Breast epithelium (tissue), 4 donors: Measurements from ENCODE around the gene RBM33. TPM values are rescaled to one million over a fixed set of nuclear protein-coding genes. Genes with fewer than 3 reads are reported as not detected.
A peak's percentile ranks its signal among the peaks of the same experiment; 100 is the strongest.

ENCODE experiments used
- DNase-seq, 2 donors: peaks; one replicate each; pipeline ENCODE4 v3.0.0-alpha.2; 2019; ENCODE audit warnings: low spot score in 2 of 2
- H3K27ac ChIP-seq, 2 donors: fragments of 200-600 bp; sonication (generic) in 1 of 2; one replicate each; pipeline ENCODE4 v1.5.1; 2016 to 2019; ENCODE audit warnings: mild to moderate bottlenecking in 1 of 2
- H3K27me3 ChIP-seq, 2 donors: fragments of 200-600 bp; sonication (generic) in 1 of 2; one replicate each; pipeline versions ENCODE4 v1.5.1 to v1.6.0; 2017 to 2019; ENCODE audit warnings: control low read depth in 1 of 2, mild to moderate bottlenecking in 1 of 2
- H3K36me3 ChIP-seq: fragments of 200-600 bp; one replicate; pipeline ENCODE4 v1.5.1; 2019
- H3K4me1 ChIP-seq, 2 donors: fragments of 200-600 bp; sonication (generic); one replicate each; pipeline ENCODE4 v1.5.1; 2016 to 2019; ENCODE audit warnings: control low read depth in 1 of 2
- H3K4me3 ChIP-seq, 3 donors: fragments of 200-600 bp; sonication (generic); 1 replicate in 2 of 3; 2 replicates in 1 of 3; pipeline ENCODE4 v1.5.1; 2016 to 2019; ENCODE audit warnings: mild to moderate bottlenecking in 3 of 3, moderate library complexity in 2 of 3
- H3K9me3 ChIP-seq, 2 donors: fragments of 200-600 bp; sonication (generic) in 1 of 2; one replicate each; pipeline ENCODE4 v1.5.1; 2016 to 2019; ENCODE audit warnings: control low read depth in 1 of 2
- CTCF ChIP-seq, 3 donors: fragments of 450-650 bp; IDR thresholded peaks; one replicate each; pipeline ENCODE4 v1.5.1; 2016 to 2017; ENCODE audit warnings: antibody characterized with exemption in 3 of 3, mild to moderate bottlenecking in 3 of 3, moderate library complexity in 3 of 3
- POLR2A ChIP-seq: fragments of 450-650 bp; IDR thresholded peaks from one replicate; pipeline ENCODE4 v1.6.1; 2016; ENCODE audit warnings: antibody characterized with exemption, mild to moderate bottlenecking, moderate library complexity
- POLR2AphosphoS5 ChIP-seq, 3 donors: sonication (generic); formaldehyde crosslinking; IDR thresholded peaks; one replicate each; pipeline ENCODE4 v1.6.1; 2017; ENCODE audit warnings: antibody characterized with exemption in 3 of 3
- intact Hi-C: fragments of 100-400 bp; cut with DNase I; formaldehyde crosslinking; loops from one replicate; pipeline ENCODE4 v1.15.1; 2023; ENCODE audit warnings: low total_unique reads
- total RNA-seq, 3 donors: library from RNA; depleted of rRNA; stranded (reverse); fragments of >200 nt; gene quantifications; one replicate each; pipeline ENCODE4 v1.1.0, GENCODE V29; 2016

RBM33 gene
- total RNA-seq, 3 donors from 2014 or later, result 34.9 to 58.8 (median 46.5) TPM

DNA sequence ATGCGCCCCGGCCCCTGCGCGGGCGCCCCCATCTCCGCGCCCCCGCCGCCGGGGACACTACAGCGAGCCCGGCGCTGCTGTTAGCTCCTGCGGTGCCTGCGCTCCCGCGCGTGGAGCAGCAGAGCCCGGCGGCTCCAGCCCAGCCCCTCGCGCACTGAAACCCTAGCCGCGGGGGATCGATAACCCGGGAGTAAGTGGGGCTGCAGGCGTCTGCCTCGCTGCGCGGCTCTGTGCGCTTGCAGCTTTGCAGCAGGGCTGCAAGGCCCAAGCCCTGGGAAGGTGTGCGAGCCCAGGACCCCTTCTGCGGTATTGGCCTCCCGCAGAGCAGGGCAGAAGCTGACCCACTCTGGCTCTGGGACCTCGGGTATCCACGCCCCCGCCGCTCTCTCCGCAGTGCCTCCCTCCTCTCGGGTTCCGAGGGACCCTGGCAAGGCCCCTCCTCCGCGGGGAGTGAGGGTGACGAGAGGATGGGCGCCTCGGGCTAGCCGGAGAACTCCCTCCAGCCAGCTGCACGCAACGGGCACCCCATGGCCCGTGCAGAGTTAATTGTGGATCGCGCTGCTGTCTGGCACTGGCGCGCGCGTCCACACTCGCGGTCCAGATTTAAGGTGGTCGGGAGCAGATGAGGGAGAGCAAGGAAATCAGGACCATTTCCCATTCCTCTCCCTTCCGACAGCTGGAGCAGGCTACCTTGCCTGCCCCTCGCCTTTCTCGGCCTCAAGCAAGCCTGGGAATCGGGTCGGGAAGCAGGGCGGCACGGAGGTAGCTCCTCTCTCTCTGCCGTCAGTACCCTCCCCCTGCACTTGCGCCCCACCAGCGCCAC is 165.7 kb downstream of the RBM33 start:
- no peak overlapping the region for H3K27ac ChIP-seq
- no peaks in the 10 kb centered on the region for H3K36me3 ChIP-seq
- TF ChIP-seq CTCF (IDR thresholded peaks at IDR 0.05) (no peak), POLR2AphosphoS5 (IDR thresholded peaks at IDR 0.05) (no peak), POLR2A (no peak)
- DNase-seq, result no peak
- peaks cover 0 to 99% of the 10 kb centered on the region in 2 donors for H3K27me3 ChIP-seq
- peaks cover 19 to 27% of the 10 kb centered on the region in 2 donors for H3K4me1 ChIP-seq
- no peaks in the 10 kb centered on the region for H3K9me3 ChIP-seq
- intact Hi-C loops, result no loop called here
- H3K4me3 ChIP-seq, result peak overlapping the region in 2 of 3 donors; percentile 37 to 62

GRCh38 chr7:155810770-155811559 is 166.5 kb downstream of the RBM33 start:
- no peak for DNase-seq
- Histone ChIP-seq H3K36me3 (no peaks in the 10 kb centered on the region), H3K27ac (no peak overlapping the region), H3K4me1 (peaks cover 19% of the 10 kb centered on the region in 2 donors), H3K27me3 (peaks cover 0 to 96% of the 10 kb centered on the region in 2 donors), H3K9me3 (no peaks in the 10 kb centered on the region), H3K4me3 (no peak overlapping the region)
- TF ChIP-seq POLR2AphosphoS5 (IDR thresholded peaks at IDR 0.05) (no peak), CTCF (IDR thresholded peaks at IDR 0.05) (no peak), POLR2A (no peak)
- intact Hi-C loops, result no loop called here

GRCh38 chr7:155811560-155811894 is 167.1 kb downstream of the RBM33 start:
- intact Hi-C loops, result no loop called here
- TF ChIP-seq CTCF (IDR thresholded peaks at IDR 0.05), result no peak
- TF ChIP-seq POLR2A, result no peak
- TF ChIP-seq POLR2AphosphoS5 (IDR thresholded peaks at IDR 0.05), result no peak
- Histone ChIP-seq H3K4me1 (peaks cover 18 to 19% of the 10 kb centered on the region in 2 donors), H3K4me3 (no peak overlapping the region), H3K27ac (no peak overlapping the region), H3K9me3 (no peaks in the 10 kb centered on the region), H3K36me3 (no peaks in the 10 kb centered on the region), H3K27me3 (peaks cover 0 to 96% of the 10 kb centered on the region in 2 donors)
- no peak for DNase-seq

GRCh38 chr7:155811895-155812761 is 167.7 kb downstream of the RBM33 start, which contains the start of gene SHH:
Gene SHH, minus strand, starts transcription at chr7:155812463. Its CDS starts 341 bp downstream, at chr7:155812122.
- Histone ChIP-seq H3K4me3 (peak within 1 kb of the TSS in 2 of 3 donors; percentile 20 to 33), H3K36me3 (no peaks in the 10 kb centered on the region), H3K4me1 (peaks cover 18 to 19% of the 10 kb centered on the region in 2 donors), H3K27me3 (peaks cover 0 to 93% of the 10 kb centered on the region in 2 donors), H3K27ac (no peak within 1 kb of the TSS), H3K9me3 (no peaks in the 10 kb centered on the region)
- intact Hi-C loops, result no loop called here
- TF ChIP-seq POLR2AphosphoS5 (IDR thresholded peaks at IDR 0.05) (no peak), CTCF (IDR thresholded peaks at IDR 0.05) (no peak), POLR2A (no peak)
- no peak for DNase-seq
